Stomach smooth muscle (tissue), 2 donors: ENCODE measurements around the gene PFKM.

Source experiments
- H3K27ac ChIP-seq: one replicate; pipeline ENCODE4 v1.7.0; 2013; ENCODE audit warnings: mild to moderate bottlenecking, low read length, inconsistent platforms
- H3K27me3 ChIP-seq, 2 donors: one replicate each; pipeline ENCODE4 v1.7.0; 2013; ENCODE audit warnings: low read length in 2 of 2; ENCODE audit not compliant: insufficient read depth in 2 of 2, control insufficient read depth in 1 of 2
- H3K36me3 ChIP-seq, 2 donors: one replicate each; pipeline ENCODE4 v1.7.0; 2013; ENCODE audit warnings: low read length in 2 of 2; ENCODE audit not compliant: control insufficient read depth in 2 of 2, insufficient read depth in 2 of 2
- H3K4me1 ChIP-seq: one replicate; pipeline ENCODE4 v1.7.0; 2013; ENCODE audit warnings: low read length; ENCODE audit not compliant: control insufficient read depth, insufficient read depth
- H3K4me3 ChIP-seq, 2 donors: one replicate each; pipeline ENCODE4 v1.7.0; 2013; ENCODE audit warnings: low read length in 2 of 2
- H3K9ac ChIP-seq, 2 donors: one replicate each; pipeline ENCODE4 v1.7.0; 2013; ENCODE audit warnings: low read length in 2 of 2, mild to moderate bottlenecking in 1 of 2
- H3K9me3 ChIP-seq, 2 donors: one replicate each; pipeline ENCODE4 v1.7.0; 2013; ENCODE audit warnings: low read length in 2 of 2; ENCODE audit not compliant: control insufficient read depth in 2 of 2
- donor health status: healthy.
- donor health status: Pancreatic carcinoma.

Gene PFKM

DNA sequence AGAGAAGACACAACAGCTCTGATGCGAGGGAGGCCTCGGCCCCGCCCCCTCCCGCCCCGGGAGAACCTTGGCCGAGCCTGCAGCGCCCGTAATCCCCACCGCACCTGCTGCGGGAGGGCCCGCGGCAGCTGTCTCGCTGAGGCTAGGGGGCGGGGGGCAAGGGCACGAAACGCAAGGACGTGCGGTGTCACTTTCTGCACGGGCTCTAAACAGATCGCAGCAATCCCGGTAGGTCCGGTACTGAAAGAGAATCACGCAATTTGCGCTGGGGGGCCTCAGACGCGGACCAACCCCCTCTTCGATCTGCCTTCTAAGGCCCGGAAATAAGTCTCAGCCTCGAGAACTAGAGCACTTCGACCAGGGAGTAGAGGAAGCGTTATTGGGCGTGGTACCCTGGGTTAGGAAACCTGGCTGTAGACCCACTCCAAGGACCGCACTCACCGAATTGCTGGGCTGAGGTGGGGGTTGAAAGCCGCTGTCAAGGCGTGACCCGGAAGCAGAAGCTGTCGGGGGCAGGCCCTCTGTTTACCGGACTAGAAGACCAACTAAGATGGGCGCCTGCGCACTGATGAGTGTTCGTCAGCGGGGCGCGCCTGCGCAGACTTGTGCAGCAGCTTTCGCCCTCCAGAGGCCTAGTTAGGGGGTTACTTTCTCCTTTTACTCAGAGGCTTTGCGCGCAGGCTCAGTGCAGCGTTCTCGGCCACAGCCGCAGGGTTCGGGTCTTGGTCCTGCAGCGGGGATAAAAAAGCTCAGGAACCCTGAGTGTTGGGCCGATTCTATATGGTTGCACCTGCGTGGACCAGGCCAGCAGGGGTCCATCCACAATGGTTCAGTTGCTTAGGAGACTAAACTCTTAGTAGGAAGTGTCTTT, 38.1 kb downstream of the PFKM start, which contains the start of gene ASB8:
Gene ASB8 (minus strand): TSS at position 498 of the 871 bp plus-strand sequence. CDS start 4,019 bp downstream, outside the sequence.
- Histone ChIP-seq H3K9me3 (no peaks in the 10 kb centered on the region), H3K27me3 (no peaks in the 10 kb centered on the region), H3K27ac (peak within 1 kb of the TSS; percentile 56), H3K9ac (peak within 1 kb of the TSS; percentile 79 to 95), H3K4me1 (peaks cover 9% of the 10 kb centered on the region), H3K36me3 (peaks cover 5 to 10% of the 10 kb centered on the region in 2 donors), H3K4me3 (peak within 1 kb of the TSS; percentile 89 to 99)

DNA sequence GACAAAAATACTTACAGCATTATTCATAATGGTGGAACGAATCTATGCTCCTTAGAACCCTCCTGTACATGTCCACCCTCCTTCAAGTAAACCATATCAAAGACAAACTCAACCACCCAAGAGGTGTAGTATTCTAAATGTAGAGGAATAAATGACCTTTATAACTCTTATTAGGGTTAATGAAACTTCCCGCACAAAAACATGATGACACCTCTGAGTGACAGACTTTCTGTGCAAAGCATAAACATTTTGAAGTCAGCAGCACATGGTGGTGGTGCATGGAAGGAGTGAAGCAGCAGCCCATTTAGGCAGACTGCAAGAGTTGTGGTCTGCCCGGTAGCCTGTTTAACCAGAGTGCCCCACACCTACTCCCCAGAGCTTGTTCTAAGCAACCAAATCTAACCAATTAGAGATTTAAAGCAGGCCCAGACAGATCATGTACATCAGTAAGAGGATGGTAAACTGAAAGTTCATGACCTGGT, 38.8 kb downstream of the PFKM start:
- Histone ChIP-seq H3K27ac (peak overlapping the region; percentile 56), H3K4me3 (peak overlapping the region; percentile 89 to 99), H3K9me3 (no peaks in the 10 kb centered on the region), H3K4me1 (peaks cover 9% of the 10 kb centered on the region), H3K36me3 (peaks cover 4 to 6% of the 10 kb centered on the region in 2 donors), H3K9ac (peak overlapping the region; percentile 25 to 81), H3K27me3 (no peaks in the 10 kb centered on the region)

DNA sequence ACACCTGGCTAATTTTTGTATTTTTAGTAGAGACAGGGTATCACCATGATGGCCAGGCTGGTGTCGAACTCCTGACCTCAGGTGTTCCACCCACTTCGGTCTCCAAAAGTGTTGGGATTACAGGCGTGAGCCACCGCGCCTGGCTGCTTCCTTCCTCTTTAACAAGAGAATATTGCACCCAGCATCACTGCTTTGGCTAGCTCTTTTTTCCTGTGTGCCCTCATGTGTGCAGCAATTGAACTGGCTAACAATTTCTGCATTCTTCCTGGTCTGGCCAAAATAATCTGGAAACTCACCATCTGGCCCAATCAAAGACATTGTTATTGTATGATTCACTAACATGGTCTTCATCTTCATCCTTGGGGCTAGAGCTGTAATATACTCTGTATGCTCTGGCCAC, 40.9 kb downstream of the PFKM start:
- H3K27ac ChIP-seq = no peak overlapping the region

DNA sequence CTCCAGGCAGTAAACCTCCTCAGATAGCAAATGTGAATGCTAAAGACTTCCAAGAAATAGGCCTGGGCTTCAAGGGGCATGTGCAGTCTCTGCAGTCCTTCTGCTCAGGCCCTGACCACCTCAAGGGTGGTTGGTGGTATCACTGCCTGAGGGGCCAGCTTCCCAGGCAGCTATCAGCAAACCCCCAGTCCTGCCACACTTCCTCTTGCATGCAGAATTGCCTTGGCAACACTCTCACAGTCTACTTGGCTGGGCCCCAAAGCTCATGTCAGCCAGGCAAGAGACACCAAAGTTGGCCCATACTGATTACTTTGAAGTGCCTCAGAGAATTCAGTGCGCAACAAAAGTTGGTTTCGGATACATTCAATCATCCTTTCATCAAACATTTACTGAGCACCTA, 41.6 kb downstream of the PFKM start:
- H3K9ac ChIP-seq = no peak overlapping the region
- H3K27me3 ChIP-seq = peaks cover 0 to 2% of the 10 kb centered on the region in 2 donors
- no peak overlapping the region for H3K4me3 ChIP-seq
- no peaks in the 10 kb centered on the region for H3K9me3 ChIP-seq
- no peak overlapping the region for H3K27ac ChIP-seq
- H3K36me3 ChIP-seq = no peaks in the 10 kb centered on the region
- H3K4me1 ChIP-seq = peaks cover 9% of the 10 kb centered on the region

More for the DNA sequence above, 40.9 kb downstream of the PFKM start:
- Histone ChIP-seq H3K27me3 (no peaks in the 10 kb centered on the region), H3K9me3 (no peaks in the 10 kb centered on the region), H3K4me1 (peaks cover 9% of the 10 kb centered on the region), H3K4me3 (no peak overlapping the region), H3K9ac (no peak overlapping the region), H3K36me3 (no peaks in the 10 kb centered on the region)

DNA sequence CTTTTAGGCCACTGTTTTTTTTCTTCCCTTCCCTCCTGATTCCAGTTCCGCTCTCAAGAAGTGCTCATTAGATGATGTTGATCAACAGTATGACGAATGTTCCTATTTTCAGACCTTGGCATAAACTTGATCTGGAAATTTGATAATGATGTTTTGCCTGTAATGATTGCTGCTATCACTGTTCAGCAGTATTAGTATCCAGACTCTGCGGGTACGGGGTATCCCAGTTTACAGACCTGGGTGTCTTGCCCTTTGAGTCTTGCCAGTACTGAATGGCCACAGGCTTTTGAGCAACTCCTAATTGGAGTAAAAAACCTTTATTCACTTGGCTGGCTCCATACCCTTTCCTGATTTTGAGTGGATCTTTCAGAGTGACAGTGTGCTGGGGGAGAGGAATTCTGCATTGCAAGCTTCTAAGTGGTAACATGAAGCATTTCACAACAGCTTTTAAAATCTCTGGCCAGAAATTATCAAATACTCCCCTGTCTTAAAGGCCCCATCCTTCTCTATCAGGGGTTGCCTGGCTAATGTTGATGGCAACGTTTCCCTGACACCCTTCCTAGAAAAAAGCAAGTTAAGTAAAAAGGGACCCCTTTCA, 44.1 kb downstream of the PFKM start:
- Histone ChIP-seq H3K4me3 (no peak overlapping the region), H3K4me1 (no peaks in the 10 kb centered on the region), H3K27ac (no peak overlapping the region), H3K36me3 (no peaks in the 10 kb centered on the region), H3K9me3 (no peaks in the 10 kb centered on the region), H3K9ac (no peak overlapping the region), H3K27me3 (peaks cover 0 to 4% of the 10 kb centered on the region in 2 donors)

DNA sequence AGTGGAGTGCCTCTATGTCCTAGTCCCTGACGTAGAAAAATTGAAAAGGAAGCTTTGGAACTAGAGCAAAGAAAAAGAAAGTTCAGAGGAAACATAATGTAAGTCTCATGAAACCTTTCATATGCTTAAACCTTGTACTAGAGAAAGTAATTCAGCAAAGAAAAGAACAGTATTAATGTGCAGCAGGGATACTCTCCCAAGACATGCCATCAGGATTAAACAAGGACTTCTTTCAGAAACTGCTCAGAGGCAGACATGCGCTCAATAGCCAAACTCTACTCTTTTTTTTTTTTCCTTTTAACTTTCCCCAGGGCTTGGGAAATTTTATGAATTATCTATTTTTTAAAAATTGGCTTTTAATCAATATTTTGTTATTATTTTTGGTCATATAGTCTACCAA, 45.3 kb downstream of the PFKM start:
- Histone ChIP-seq H3K27me3 (peaks cover 0 to 4% of the 10 kb centered on the region in 2 donors), H3K36me3 (no peaks in the 10 kb centered on the region), H3K27ac (no peak overlapping the region), H3K4me1 (no peaks in the 10 kb centered on the region), H3K9ac (no peak overlapping the region), H3K4me3 (no peak overlapping the region), H3K9me3 (no peaks in the 10 kb centered on the region)

DNA sequence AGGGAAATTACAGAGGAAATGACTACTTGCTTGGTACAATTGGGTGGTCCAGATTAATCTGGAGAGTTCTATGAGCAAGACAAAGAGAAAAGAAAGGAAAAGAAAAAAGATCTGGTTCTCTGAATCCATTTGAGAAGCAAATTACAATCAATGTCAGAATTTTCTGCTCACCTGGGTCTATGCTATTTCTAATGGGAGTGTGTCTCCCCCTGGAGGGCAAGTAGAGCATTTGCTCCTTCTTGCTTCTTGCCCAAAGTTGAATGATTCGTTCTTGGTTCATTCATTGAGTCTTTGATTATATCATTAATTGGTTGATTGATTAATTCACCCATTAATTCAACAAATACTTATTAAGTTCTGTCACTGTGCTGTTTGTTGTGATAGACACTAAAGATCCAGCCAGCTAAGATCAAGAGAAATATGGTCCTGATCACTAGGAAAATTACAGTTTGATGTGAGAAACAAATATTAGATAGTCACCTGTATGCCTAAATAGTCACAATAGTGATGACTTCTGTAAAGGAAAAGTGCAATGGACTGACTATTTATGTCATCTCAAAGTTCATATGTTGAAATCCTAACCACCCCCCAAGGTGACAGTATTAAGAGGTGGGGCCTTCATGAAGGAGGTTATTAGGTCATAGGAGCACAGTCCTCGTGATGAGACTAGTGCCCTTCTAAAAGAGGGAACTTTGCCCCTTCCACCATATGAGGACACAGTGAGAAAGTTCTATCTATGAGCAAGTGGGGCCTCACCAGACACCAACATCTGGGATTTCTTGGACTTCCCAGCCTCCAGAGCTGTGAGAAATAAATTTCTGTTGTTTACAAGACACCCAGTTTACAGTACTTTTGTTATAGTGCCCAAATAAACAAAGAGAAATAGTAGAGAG, 46.2 kb downstream of the PFKM start:
- Histone ChIP-seq H3K9ac (no peak overlapping the region), H3K27ac (no peak overlapping the region), H3K36me3 (no peaks in the 10 kb centered on the region), H3K4me1 (no peaks in the 10 kb centered on the region), H3K4me3 (no peak overlapping the region), H3K27me3 (peaks cover 0 to 4% of the 10 kb centered on the region in 2 donors), H3K9me3 (no peaks in the 10 kb centered on the region)

DNA sequence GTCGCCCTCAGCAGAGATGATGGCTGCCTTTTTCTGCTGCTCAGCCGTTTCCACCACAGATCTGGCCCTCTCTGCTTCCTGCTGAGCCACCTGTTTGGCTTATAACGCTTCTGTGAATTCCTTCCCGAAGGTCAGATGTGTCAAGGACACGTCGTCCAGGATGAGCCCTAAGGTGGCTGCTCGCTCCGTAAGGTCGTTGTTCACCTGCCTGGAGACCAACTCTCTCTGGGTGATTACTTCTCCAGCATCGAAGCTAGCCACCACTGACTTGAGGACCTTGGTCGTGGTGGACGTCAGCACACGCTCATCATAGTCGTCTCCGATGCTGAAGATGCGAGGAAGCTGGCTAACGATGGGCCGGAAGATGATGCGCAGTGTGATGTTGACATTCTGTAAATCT, 49.8 kb downstream of the PFKM start:
- Histone ChIP-seq H3K4me1 (no peaks in the 10 kb centered on the region), H3K9ac (no peak overlapping the region), H3K27me3 (peaks cover 0 to 4% of the 10 kb centered on the region in 2 donors), H3K27ac (no peak overlapping the region), H3K36me3 (no peaks in the 10 kb centered on the region), H3K4me3 (no peak overlapping the region), H3K9me3 (no peaks in the 10 kb centered on the region)

DNA sequence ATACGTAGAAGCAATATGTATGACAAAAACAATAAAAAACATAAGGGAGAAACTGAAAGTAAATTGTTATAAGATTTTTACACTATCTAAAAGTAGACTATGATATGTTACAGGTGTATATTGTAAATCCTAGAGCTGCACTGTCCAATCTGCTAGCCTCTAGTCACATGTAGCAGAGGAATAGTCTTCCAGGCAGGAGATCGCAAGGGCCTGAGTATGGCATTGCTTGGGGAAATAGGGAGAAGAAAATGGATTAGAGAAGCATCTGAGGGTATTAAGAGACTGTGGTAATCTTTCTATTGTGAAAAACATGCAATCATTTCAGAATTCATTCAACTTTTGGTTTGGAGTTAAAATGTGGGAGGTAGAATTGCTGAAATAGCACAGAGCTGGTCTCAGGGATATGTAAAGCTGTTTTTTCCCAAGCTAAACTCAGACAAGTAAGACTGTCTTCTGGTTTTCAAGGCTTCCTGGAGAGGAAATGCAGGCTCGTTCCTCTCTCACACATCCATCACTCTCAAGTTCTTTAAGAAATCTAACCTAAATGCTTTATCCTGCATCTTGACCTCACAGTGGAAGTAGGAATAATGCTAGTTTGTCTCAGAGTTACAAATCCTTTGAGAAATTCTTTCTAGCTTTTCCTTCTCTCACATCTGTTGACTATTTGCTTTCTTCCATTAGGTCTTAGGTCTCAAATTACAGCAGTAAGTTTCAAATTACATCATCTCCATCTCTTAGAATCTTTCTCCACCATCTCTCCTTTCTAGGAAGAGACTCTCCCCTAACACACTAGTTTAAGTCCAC, 56.7 kb downstream of the PFKM start:
- Histone ChIP-seq H3K9me3 (no peaks in the 10 kb centered on the region), H3K9ac (no peak overlapping the region), H3K27me3 (peaks cover 7 to 19% of the 10 kb centered on the region in 2 donors), H3K4me1 (no peaks in the 10 kb centered on the region), H3K4me3 (no peak overlapping the region), H3K27ac (no peak overlapping the region), H3K36me3 (no peaks in the 10 kb centered on the region)

DNA sequence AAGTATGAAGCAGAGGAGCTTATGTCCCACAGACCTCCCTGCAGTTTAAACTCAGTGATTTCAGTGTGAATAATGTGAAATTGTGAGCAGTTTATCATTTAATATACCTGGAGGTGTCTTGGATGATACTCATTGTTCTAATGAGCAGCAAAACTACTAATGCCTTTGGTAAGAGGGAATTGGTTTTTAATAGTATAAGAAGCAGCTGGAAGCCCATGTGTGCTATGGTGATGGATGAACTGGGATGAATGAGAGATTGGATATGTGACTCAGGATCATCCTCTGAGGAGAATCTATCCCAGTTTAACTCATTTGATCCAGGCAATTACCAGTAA, 57.2 kb downstream of the PFKM start:
- Histone ChIP-seq H3K4me3 (no peak overlapping the region), H3K9ac (no peak overlapping the region), H3K4me1 (no peaks in the 10 kb centered on the region)

More for the DNA sequence above, 57.2 kb downstream of the PFKM start:
- no peaks in the 10 kb centered on the region for H3K9me3 ChIP-seq
- H3K36me3 ChIP-seq = no peaks in the 10 kb centered on the region
- H3K27ac ChIP-seq = no peak overlapping the region
- H3K27me3 ChIP-seq = peaks cover 13 to 25% of the 10 kb centered on the region in 2 donors
